Measurements from ENCODE around the gene BABAM2. TPM values are rescaled to one million over a fixed set of nuclear protein-coding genes. Genes with fewer than 3 reads are reported as not detected.
"Not testable (repeated sequence)": the region's sequence is repeated elsewhere in the genome, so short reads cannot be mapped to it uniquely, and the experiment has no call there.

Gene BABAM2
- total RNA-seq, 4 donors from 2014 or later = 33.3 to 48.9 (median 37.9) TPM

- peaks cover 0 to 16% (median 9%) of the 10 kb centered on the region in 4 donors for H3K4me1 ChIP-seq
- 88% methylated on average over 8 of the region's 8 CpGs; no CpG with 5 or more reads in 1 of the 2 donors for WGBS, 2 donors (ENCODE audit: low coverage in 1 of 2)
- TF ChIP-seq CTCF (IDR thresholded peaks at IDR 0.05) = no peak
- no peak for TF ChIP-seq POLR2A (IDR thresholded peaks at IDR 0.05)
- no peak for TF ChIP-seq POLR2AphosphoS5 (IDR thresholded peaks at IDR 0.05)
- H3K27me3 ChIP-seq = no peaks in the 10 kb centered on the region
- H3K27ac ChIP-seq = no peak overlapping the region
- no peaks in the 10 kb centered on the region for H3K36me3 ChIP-seq
- in situ Hi-C loops (cut with MboI; ENCODE audit: low pct_ligation_motif_present in 1 of 4, low pct_unique_long_range_greater_than_20kb in 1 of 4, low sequenced_read_pairs in 3 of 4) = no loop called here
- no peak for DNase-seq
- intact Hi-C loops (cut with DNase I; ENCODE audit: low total_unique reads) = no loop called here
- H3K9me3 ChIP-seq = no peaks in the 10 kb centered on the region
- no peak overlapping the region for H3K4me3 ChIP-seq
These were observed 444.0 kb downstream of the BABAM2 start for GRCh38 chr2:28334527-28334894.

GRCh38 chr2:28335265-28335664 lies 444.7 kb downstream of the BABAM2 start:
- intact Hi-C loops (cut with DNase I; ENCODE audit: low total_unique reads); H3K27ac ChIP-seq; H3K27me3 ChIP-seq; in situ Hi-C loops (cut with MboI; ENCODE audit: low pct_ligation_motif_present in 1 of 4, low pct_unique_long_range_greater_than_20kb in 1 of 4, low sequenced_read_pairs in 3 of 4); DNase-seq; H3K9me3 ChIP-seq; H3K36me3 ChIP-seq; H3K4me3 ChIP-seq: not testable (repeated sequence)
- H3K4me1 ChIP-seq = peaks cover 0 to 16% (median 9%) of the 10 kb centered on the region in 4 donors
- 93% methylated on average over 11 of the region's 11 CpGs; no CpG with 5 or more reads in 1 of the 2 donors for WGBS, 2 donors (ENCODE audit: low coverage in 1 of 2)

GRCh38 chr2:28335666-28336065 lies 445.1 kb downstream of the BABAM2 start:
- H3K4me1 ChIP-seq = peaks cover 1 to 16% (median 9%) of the 10 kb centered on the region in 4 donors
- in situ Hi-C loops (cut with MboI; ENCODE audit: low pct_ligation_motif_present in 1 of 4, low pct_unique_long_range_greater_than_20kb in 1 of 4, low sequenced_read_pairs in 3 of 4) = no loop called here
- no peak overlapping the region for H3K4me3 ChIP-seq
- H3K36me3 ChIP-seq = no peaks in the 10 kb centered on the region
- intact Hi-C loops (cut with DNase I; ENCODE audit: low total_unique reads) = no loop called here
- H3K9me3 ChIP-seq = no peaks in the 10 kb centered on the region
- no peak overlapping the region for H3K27ac ChIP-seq
- H3K27me3 ChIP-seq = no peaks in the 10 kb centered on the region
- DNase-seq = no peak
- WGBS, 2 donors (ENCODE audit: low coverage in 1 of 2) = 92% methylated on average over 6 of the region's 6 CpGs; no CpG with 5 or more reads in 1 of the 2 donors
- TF ChIP-seq CTCF (IDR thresholded peaks at IDR 0.05) = no peak
- TF ChIP-seq EP300 (IDR thresholded peaks at IDR 0.05; ENCODE audit: low read depth) = no peak

- 81 to 100% methylated on average over 2 to 13 of the region's 13 CpGs for WGBS, 2 donors (ENCODE audit: low coverage in 1 of 2)
- no peak overlapping the region for H3K27ac ChIP-seq
- TF ChIP-seq POLR2A (IDR thresholded peaks at IDR 0.05) (no peak), CTCF (IDR thresholded peaks at IDR 0.05) (no peak), EP300 (IDR thresholded peaks at IDR 0.05; ENCODE audit: low read depth) (no peak), POLR2AphosphoS5 (IDR thresholded peaks at IDR 0.05) (no peak)
- H3K36me3 ChIP-seq = no peaks in the 10 kb centered on the region
- intact Hi-C loops (cut with DNase I; ENCODE audit: low total_unique reads) (no loop called here), in situ Hi-C loops (cut with MboI; ENCODE audit: low pct_ligation_motif_present in 1 of 4, low pct_unique_long_range_greater_than_20kb in 1 of 4, low sequenced_read_pairs in 3 of 4) (no loop called here)
- no peaks in the 10 kb centered on the region for H3K9me3 ChIP-seq
- no peak overlapping the region for H3K4me3 ChIP-seq
- no peak for DNase-seq
- H3K4me1 ChIP-seq = peaks cover 6 to 22% (median 12%) of the 10 kb centered on the region in 4 donors
- no peaks in the 10 kb centered on the region for H3K27me3 ChIP-seq
These were observed 445.9 kb downstream of the BABAM2 start for GRCh38 chr2:28336264-28336980.

All from transverse colon (tissue), 4 donors.